HG02943 (cell line): ENCODE data around the gene ZNF687.

Experiments used
- ATAC-seq: cut with Tn5 transposase; IDR thresholded peaks from one replicate; pipeline ENCODE4 v1.9.1; 2021; ENCODE audit warnings: mild to moderate bottlenecking, low read depth, moderate library complexity; ENCODE audit not compliant: unreplicated experiment

ZNF687 gene

DNA sequence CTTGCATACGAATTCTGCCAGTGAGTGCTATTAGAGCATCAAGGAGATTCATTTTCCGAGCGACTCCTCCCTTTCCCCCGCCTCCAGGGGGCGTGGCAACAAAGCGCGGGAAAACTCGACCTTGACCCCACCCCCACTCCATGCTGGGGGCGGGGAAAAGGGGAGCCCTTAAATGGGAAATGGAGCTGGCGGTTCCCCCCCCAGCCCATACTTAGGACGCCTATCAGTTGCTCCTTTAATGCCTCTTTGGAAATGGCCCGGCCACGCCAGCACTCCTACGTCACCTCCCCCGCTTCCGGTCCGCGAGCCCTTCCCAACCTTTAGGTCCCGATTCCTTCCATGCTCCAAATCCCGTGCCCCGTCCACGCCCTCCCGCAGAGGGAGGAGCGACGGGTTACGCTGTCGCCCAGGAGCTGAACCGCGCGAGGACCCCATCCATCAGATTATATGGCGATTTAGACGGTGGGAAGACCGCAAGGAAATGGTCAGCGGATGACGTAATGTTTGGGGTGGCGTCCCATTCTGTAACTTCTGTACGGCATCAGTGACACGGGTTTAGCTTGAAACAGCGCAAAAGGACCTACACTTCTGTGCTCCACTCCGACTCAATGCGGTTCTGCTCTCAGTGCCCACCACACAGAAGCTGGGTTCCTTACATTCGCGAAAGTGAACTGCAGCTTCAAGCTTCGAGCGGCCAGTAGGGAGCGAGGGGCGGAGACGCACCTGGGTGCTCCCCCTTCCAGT, 702 bp upstream of the ZNF687 start:
- peak; percentile 37 for ATAC-seq

DNA sequence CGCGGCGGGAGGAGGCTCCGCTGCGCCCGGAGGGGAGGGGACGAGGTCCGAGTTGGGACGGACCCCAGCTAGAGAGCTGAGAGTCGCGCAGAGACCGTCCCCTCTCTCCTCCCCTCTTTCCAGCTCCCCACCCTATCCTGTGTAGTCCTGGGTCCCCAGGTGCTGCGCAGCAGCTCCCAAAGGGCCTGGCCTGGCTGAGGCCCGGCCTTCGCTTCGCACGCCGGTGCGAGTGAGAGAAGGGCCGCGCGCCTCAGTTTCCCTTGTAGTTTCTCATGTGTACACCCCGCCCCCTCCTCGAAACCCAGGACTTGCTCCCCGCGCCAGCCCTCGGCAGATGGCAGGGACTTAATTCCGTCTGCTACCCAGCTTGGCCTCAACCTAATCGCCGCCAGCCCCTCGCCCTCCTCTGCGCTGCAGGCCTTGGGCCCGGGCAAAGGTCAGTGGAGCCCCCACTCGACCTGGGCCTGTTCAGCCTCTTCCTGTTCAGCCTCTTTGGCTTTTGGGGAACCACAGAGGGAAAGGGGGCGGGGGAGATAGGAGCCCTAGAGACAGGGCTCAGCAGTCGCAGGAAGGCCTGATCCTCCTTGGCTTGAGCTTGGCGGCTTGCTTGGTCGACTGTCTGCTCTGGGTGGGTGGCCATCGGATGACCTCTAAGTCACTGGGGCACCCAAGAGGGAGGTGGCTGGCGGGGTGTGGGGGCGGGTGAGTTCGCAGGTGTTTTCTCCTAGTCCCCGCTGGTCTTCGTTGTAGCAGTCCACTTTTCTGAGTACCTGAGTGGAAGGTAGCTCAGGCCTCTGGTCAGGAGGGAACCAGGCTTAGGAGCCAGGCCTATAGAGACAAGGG, 1.0 kb downstream of the ZNF687 start:
- no peak for ATAC-seq

DNA sequence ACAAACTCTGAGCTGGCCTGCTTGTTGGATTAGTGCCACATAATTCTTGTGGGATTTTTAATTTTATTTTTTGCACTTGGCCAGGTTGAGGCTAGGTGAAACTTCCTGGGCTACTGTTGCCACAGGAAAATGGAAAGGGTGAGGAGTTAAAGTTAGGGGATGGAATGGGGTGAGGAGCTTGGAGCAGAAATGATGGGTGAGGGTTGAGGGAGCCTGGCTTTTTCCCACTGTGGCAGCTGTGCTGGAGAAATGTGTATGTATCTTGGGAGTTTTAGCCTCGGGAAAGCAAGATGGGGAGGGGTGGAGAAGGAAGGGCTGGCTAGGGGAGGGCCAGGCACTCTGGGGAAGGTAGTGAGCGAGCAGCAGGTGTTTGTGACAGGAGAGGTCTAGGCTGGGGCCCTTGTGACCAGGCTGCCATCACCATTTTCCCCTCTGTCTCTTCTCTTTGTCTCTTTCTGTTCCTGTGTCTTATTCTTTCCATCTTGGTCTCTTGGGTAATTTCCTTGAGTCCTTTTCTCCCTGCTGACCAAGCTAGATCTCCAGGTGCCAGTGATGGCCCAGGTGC, 2.0 kb downstream of the ZNF687 start:
- ATAC-seq: no peak

DNA sequence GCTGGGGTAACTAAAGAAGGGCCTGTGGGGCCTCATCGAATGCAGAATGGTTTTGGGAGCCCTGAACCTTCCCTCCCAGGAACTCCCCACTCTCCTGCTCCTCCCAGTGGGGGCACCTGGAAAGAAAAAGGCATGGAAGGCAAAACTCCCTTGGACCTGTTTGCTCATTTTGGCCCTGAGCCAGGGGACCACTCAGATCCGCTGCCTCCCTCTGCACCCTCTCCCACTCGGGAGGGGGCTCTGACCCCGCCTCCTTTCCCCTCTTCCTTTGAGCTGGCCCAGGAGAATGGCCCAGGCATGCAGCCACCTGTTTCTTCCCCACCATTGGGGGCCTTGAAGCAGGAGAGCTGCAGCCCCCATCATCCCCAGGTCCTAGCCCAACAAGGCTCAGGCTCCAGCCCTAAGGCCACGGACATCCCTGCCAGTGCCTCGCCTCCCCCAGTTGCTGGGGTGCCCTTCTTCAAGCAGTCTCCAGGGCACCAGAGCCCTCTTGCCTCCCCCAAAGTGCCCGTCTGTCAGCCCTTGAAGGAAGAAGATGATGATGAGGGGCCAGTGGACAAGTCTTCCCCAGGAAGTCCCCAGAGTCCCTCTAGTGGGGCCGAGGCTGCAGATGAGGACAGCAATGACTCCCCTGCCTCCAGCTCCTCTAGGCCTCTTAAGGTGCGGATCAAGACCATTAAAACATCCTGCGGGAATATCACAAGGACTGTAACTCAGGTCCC, 4.7 kb downstream of the ZNF687 start:
- ATAC-seq: no peak

DNA sequence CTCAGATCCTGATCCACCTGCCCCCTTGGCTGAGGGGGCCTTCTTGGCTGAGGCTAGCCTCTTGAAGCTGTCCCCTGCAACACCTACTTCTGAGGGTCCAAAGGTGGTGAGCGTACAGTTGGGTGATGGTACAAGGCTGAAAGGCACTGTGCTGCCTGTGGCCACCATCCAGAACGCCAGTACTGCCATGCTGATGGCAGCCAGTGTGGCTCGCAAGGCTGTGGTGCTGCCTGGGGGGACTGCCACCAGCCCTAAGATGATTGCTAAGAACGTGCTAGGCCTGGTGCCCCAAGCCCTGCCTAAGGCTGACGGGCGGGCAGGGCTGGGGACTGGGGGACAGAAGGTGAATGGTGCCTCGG, 5.2 kb downstream of the ZNF687 start:
- ATAC-seq: no peak

DNA sequence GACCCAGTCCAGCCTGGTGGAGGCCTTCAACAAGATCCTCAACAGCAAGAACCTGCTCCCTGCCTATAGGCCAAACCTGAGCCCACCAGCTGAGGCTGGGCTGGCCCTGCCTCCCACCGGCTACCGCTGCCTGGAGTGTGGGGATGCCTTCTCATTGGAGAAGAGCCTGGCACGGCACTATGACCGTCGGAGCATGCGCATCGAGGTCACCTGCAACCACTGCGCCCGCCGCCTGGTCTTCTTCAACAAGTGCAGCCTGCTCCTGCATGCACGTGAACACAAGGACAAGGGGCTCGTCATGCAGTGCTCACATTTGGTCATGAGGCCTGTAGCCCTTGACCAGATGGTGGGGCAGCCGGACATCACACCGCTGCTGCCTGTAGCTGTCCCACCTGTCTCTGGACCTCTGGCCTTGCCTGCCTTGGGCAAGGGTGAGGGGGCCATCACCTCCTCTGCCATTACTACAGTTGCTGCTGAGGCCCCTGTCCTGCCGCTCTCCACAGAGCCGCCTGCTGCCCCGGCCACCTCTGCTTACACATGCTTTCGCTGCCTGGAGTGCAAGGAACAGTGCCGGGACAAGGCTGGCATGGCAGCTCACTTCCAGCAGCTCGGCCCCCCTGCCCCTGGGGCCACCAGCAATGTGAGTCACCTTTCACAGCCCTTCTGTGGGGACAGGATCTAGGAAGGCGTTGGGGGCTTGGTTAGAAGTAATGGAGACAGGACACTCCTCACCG, 5.8 kb downstream of the ZNF687 start:
- ATAC-seq: no peak

DNA sequence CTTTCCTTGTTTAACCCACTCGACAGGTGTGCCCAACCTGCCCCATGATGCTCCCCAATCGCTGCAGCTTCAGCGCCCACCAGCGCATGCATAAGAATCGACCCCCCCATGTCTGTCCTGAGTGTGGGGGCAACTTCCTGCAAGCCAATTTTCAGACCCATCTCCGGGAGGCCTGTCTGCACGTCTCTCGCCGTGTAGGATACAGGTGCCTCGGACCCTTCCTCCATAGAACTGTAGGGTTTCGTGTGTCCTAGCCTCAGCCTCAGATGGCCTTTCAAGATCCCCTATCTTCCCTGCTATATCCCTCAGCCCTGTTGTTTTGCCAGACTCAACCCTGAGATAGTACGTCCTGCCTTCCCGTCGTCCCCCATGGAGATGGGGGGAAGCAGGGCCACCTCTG, 6.4 kb downstream of the ZNF687 start:
- no peak for ATAC-seq

DNA sequence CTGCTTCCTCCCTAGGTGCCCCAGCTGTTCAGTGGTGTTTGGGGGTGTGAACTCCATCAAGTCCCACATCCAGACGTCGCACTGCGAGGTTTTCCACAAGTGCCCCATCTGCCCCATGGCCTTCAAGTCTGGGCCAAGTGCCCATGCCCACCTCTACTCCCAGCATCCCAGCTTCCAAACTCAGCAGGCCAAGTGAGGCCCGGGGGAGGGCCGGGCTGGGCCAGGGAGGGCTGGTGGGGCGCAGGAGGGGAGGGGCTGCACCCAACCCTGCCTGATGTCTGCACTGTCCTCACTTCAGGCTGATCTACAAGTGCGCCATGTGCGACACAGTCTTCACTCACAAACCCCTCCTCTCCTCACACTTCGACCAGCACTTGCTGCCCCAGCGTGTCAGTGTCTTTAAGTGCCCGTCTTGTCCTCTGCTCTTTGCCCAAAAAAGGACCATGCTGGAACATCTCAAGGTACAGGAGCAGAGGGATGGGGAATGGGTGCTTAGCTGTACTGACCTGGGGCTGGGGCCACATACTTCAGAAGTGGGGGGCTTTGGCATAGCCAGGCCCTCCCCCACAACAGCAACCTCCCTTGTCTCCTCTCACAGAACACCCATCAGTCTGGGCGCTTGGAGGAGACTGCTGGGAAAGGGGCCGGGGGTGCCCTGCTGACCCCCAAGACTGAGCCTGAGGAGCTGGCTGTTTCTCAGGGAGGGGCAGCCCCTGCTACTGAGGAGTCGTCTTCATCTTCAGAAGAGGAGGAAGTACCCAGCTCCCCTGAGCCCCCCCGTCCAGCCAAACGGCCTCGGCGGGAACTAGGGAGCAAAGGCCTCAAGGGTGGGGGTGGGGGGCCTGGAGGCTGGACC, 7.2 kb downstream of the ZNF687 start:
- no peak for ATAC-seq

DNA sequence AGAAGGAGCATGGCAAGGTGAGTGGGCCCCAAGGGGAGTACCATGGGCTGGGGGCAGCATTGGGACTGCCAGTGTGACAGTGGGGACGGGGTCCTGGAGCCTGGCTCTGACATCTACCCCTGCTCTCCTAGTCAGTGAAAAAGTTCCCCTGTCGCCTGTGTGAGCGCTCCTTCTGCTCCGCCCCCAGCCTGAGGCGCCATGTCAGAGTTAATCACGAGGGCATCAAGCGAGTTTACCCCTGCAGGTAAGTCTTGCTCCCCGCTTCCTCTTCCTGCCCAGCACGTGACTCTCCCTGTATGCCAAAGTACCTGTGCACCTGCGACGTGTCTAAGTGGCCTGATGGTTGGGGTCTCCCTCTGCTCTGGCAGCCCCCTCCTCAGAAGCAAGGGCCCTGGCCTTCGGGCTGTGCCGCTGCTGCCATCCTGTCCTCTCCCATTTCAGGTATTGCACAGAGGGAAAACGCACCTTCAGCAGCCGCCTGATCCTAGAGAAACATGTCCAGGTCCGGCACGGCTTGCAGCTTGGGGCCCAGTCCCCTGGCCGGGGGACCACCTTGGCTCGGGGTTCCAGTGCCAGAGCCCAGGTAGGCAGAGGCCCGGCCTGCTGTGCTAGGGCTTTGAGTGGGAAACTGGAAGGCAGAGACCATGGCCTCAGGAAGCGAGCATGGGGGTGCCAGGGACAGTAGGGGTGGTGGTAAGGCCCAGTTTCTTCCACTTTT, 8.1 kb downstream of the ZNF687 start:
- ATAC-seq: no peak

DNA sequence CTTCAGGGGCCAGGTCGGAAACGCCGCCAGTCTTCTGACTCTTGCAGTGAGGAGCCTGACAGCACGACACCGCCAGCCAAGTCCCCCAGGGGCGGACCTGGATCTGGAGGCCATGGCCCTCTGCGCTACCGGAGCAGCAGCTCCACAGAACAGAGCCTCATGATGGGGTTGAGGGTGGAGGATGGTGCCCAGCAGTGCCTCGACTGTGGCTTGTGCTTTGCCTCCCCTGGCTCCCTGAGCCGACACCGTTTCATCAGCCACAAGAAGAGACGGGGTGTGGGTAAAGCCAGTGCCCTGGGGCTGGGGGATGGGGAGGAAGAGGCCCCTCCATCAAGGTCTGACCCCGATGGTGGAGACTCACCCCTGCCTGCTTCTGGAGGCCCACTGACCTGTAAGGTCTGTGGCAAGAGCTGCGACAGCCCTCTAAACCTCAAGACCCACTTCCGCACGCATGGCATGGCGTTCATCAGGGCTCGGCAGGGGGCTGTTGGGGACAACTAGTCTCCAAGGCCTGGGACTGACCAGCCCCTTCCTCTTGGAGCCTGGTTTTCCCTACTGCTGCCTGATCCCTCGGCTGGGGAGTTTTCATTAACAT, 8.7 kb downstream of the ZNF687 start:
- ATAC-seq: no peak

DNA sequence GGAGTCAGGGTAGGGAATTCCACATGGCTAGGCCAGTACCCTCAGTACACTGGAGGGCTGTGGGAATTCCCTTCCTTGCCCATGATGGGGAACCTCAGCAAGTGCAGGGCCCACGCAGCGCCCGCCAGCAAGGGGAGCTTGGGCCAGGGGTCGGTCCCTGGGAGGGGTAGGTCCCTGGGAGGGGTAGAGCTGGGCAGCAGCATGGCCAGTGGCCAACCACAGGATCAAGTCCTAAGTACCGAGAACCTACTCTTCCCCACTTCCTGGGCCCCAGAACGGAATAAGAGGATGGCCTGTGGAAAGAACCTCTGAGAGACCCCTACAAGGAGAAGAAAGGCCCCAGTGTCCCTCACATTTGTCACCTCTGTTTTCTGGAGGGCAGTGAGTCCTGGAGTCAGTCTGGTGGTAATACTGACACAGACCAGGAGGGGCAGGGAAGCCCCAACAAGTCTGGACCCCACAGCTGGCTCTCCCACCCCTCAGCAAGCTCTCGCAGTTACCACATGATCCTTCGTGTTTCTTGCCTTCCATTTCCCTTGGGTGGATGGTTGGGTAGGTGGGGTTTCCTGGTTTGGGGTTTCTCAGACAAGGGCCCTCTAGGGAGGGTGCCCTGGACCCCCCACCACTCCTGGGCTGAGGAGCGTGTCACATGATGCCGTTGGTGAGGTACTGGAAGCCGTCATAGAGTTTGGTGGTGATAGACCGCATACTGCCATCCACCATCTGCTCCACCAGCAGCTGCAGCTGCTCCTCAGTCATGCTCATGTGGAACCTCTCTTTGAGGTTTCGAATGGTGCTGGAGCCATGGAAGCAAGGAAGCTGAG, 10.3 kb downstream of the ZNF687 start:
- ATAC-seq: no peak

DNA sequence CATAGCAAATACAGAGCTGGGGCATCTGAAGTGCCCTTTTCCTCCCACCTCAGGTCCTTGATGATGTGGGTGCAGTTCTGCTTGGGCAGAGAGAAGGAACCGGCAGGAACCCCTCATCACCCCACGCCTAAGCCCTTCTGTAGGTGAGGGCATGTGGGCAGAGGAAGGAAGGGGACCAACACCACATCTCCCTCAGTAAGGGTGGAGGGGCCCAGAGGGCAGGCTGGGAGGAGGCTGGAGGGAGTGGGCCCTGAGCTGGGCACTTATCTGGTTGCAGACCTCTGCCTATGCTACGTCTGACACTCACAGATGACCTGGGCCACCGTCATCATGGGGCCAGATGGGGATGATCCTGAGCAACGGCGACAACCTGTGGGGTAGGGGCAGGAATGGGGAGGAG, 11.0 kb downstream of the ZNF687 start:
- no peak for ATAC-seq

DNA sequence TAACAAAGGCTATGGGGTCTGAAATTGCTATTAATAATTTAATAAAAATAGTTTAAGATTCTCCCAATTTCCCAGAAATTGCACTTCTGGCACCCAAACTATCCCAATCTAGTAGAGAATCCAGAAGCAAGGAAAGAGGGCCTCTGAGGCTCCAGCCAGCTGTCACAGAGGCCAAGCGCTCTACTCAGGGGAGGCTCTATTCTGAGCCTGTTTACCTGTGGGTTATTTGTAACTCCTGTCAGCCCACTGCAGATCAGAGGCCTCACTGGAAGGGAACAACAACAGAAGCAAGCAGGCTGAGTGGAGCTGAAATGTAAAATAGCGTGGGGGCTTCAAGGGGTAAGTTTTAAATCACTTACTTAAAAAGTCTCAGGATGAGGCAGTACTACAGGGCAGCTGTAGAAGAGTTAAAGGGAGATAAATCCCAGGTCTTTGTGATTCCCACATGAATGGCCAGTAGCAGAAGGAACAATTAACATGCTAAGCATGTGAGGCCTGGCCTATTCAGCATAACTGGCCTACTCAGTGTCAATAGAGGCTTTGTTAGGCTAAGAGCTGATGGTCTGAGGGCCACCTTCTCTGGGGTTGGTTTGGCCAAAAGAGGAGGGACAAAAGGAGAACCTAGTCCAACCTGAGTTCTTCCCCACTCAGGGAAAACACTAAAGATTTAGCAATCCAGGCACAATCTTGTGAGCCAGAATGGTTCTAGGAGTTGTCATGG, 12.8 kb downstream of the ZNF687 start:
- ATAC-seq: no peak

DNA sequence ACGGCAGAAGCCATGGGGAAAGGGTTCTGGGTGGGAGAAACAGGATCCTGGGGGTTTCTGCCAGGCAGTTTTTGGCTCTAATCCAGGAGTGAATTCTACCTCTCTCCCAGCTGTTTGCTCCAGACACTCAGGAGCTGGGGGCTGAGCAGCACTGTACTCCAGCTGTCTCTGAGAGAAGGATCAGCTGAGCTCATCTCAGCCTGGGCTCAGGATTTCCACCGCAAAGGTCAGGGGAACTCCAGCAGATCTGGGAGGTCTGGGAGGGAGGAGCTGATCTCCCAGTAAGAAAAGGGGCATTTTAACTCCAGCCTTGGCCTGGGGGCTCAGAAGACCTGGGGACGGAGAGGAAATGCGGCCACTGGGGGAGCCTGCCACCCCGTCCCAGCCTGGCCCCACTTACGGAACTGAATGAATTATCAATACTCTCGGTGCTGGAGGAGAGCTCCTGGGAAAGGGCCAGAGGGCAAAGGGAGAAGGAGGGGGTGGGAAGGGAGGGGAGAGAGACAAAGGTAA, 27.8 kb downstream of the ZNF687 start:
- no peak for ATAC-seq

DNA sequence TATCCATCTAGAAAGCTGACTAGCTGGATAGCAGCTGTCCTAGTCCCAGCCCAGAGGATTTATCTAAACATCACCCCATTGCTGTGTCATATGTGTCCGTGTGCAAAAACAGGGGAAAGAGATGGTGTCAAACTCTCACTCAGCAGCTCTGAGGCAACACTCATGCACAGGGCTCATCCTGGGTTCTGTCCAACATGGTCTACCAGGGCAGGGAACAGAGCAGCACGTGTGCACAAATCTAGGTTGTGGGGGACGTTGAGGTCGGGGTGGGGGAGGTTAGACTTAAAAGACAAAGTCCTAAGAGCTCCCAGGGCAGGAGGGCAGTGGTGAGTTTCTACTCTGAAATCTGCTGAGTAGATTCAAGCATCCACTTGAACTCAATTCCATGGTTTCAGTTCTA, 28.9 kb downstream of the ZNF687 start:
- no peak for ATAC-seq

DNA sequence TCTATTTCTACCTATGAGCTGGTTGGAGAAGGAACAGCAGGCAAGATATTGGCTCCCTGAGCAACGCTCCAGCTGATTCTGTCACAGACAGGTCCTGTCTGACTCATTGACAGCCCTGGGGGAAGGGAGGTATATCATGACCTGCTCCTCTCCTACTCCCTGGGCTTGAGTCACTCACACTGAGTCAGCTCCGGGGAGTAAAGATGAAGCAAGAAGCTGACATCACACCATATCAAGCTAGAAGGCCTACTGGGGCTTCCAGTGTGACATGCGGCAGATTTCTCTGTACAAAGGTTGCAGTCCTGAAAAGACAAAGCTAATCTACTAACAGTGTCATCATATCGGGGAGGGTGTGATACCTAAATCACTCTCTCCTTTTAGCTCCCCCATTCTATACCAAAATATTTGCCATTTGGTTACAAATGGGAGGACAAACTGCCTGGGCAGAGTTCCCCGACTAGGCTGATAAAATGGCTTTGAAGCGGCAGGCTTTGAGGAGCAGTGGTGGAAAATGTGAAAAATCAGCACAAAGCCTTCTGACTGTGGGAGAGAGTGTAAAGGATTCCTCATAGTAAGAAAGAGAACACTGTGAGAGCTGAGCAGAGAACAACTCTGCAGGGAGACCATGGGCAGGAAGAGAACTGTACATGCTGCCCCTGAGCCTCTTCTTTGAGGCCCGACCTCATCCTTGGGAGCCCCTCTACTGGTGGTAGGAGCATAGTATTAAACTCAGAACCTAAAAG, 29.7 kb downstream of the ZNF687 start:
- no peak for ATAC-seq
